K562 (cell line): Measurements from ENCODE around the gene UTS2R. TPM values are rescaled to one million over a fixed set of nuclear protein-coding genes. Genes with fewer than 3 reads are reported as not detected.

Experiments
- BRF1 ChIP-seq: IDR thresholded peaks from 3 replicates; pipeline ENCODE4 v1.6.1; 2011; ENCODE audit warnings: borderline replicate concordance, mild to moderate bottlenecking; ENCODE audit not compliant: insufficient read length; ENCODE audit errors: extremely low read depth
- EZH2 ChIP-seq: IDR thresholded peaks from 2 replicates; pipeline ENCODE4 v1.6.1; 2012; ENCODE audit warnings: low read depth, mild to moderate bottlenecking, inconsistent platforms, low read length, borderline replicate concordance
- FOXA3 ChIP-seq, 2 experiments: fragments of 450-650 bp in 1 of 2; sonication (generic) in 1 of 2; formaldehyde crosslinking; IDR thresholded peaks in 1 of 2; conservative IDR thresholded peaks in 1 of 2; 2 replicates each; pipeline versions ENCODE4 v1.4.0 to v1.8.0; 2020 to 2022; ENCODE audit warnings: mild to moderate bottlenecking in 2 of 2, missing genetic modification reagents in 1 of 2
- GATA2 ChIP-seq: sonication (generic); formaldehyde crosslinking; IDR thresholded peaks from 2 replicates; pipeline ENCODE4 v1.4.0; 2020; ENCODE audit warnings: mild to moderate bottlenecking, missing genetic modification reagents
- MEF2A ChIP-seq: IDR thresholded peaks from 2 replicates; pipeline ENCODE4 v1.6.1; 2011; ENCODE audit warnings: low read depth, mild to moderate bottlenecking, low read length, moderate library complexity; ENCODE audit not compliant: control insufficient read depth
- PRDM10 ChIP-seq: fragments of 450-650 bp; IDR thresholded peaks from 2 replicates; pipeline ENCODE4 v1.6.1; 2018; ENCODE audit not compliant: partially characterized antibody
- RREB1 ChIP-seq: fragments of 250-450 bp; sonication (Bioruptor Pico); IDR thresholded peaks from 2 replicates; pipeline ENCODE4 v1.4.0; 2020
- ZNF57 ChIP-seq: fragments of 450-650 bp; formaldehyde crosslinking; IDR thresholded peaks from 2 replicates; pipeline ENCODE4 v1.4.0; 2020; ENCODE audit warnings: mild to moderate bottlenecking, moderate library complexity
- ZNF609 ChIP-seq: sonication (generic); formaldehyde crosslinking; IDR thresholded peaks from 2 replicates; pipeline ENCODE4 v1.8.1; 2023; ENCODE audit warnings: missing genetic modification reagents, mild to moderate bottlenecking, borderline replicate concordance
- polyA plus RNA-seq, 8 experiments: library from polyadenylated mRNA; depleted of rRNA in 4 of 8; stranded (reverse) in 5 of 8; unstranded in 3 of 8; fragments of >200 nt; fragmentation: Nextera tagmentation in 2 of 8; fragmentation: Illumina TruSeq in 1 of 8; extraction: Ambion mirVana in 2 of 8; extraction: Trizol in 1 of 8; gene quantifications; 2 replicates each; pipeline versions ENCODE4 v1.2.1 to v1.2.3, GENCODE V29; 2011 to 2014; ENCODE audit warnings: inconsistent platforms in 1 of 8, missing spikeins in 1 of 8
- total RNA-seq, 7 experiments: library from RNA; depleted of rRNA in 6 of 7; stranded (reverse); fragments of >200 nt in 6 of 7; fragmentation: Illumina TruSeq in 2 of 7; extraction: Trizol in 2 of 7; gene quantifications; 2 replicates each; pipeline versions ENCODE4 v1.2.1 to v1.2.3, GENCODE V29; 2011 to 2021; ENCODE audit warnings: low replicate concordance in 1 of 7

The UTS2R gene
- total and polyA plus RNA-seq, 9 of the 15 experiments (the other 6 are each of a cell fraction or from before 2014, with no cell fraction given), result 0.22 TPM; not detected in 8

GRCh38 chr17:82338858-82339633, 32.5 kb upstream of the UTS2R start (continued):
- TF ChIP-seq ZNF609 (CRISPR knock-in tag), result no peak
- no peak for TF ChIP-seq MEF2A
- no peak for TF ChIP-seq EZH2
- TF ChIP-seq PRDM10, result peak; percentile 56
- TF ChIP-seq GATA2, result no peak
- no peak for TF ChIP-seq RREB1 (CRISPR knock-in tag)
- TF ChIP-seq ZNF57 (CRISPR knock-in tag), result no peak
- no peak for TF ChIP-seq BRF1
- TF ChIP-seq FOXA3 (CRISPR knock-in tag; conservative IDR thresholded peaks at IDR 0.05 in 1 of 2, IDR thresholded peaks at IDR 0.05 in 1 of 2), result peak in 1 of 2 experiments; percentile 61; a peak in 1 of 4 replicates
